ENCODE data around the gene KCNN1. TPM values are rescaled to one million over a fixed set of nuclear protein-coding genes. Genes with fewer than 3 reads are reported as not detected.
A peak's percentile ranks its signal among the peaks of the same experiment; 100 is the strongest.
"Not testable (repeated sequence)": the region's sequence is repeated elsewhere in the genome, so short reads cannot be mapped to it uniquely, and the experiment has no call there.

The KCNN1 gene
- total RNA-seq (under 1 TPM; 0.06 to 0.10 TPM), polyA plus RNA-seq (ENCODE audit: insufficient read length in 6 of 6) (1 to 10 TPM; 1.9 to 2.8 (median 2.2) TPM)
- long read RNA-seq, donor 1, result 0 reads
- long read RNA-seq, donor 2, result 0 reads
- long read RNA-seq, donor 3, result 0 reads
- long read RNA-seq, donor 4, result 0 reads
- long read RNA-seq, donor 5, result 0 reads
- long read RNA-seq, donor 6, result 0 reads
- long read RNA-seq, donor 7, result 0 reads
- long read RNA-seq, donor 8, result 0 reads
- long read RNA-seq, donor 9, result 0 reads
- long read RNA-seq, donor 10, result 0 reads
- long read RNA-seq, donor 11, result 0 reads
- long read RNA-seq, donor 12, result 0 reads

- no peaks in the 10 kb centered on the region for H3K9me3 ChIP-seq
- no peak for TF ChIP-seq CTCF (IDR thresholded peaks at IDR 0.05)
- intact Hi-C loops (cut with DNase I), result no loop called here
- H3K27ac ChIP-seq, result no peak within 1 kb of the TSS
- H3K4me3 ChIP-seq, result no peak within 1 kb of the TSS
- no peak for ATAC-seq
- DNase-seq, result peak in 1 of 4 donors; percentile 37
- H3K4me1 ChIP-seq, result no peaks in the 10 kb centered on the region
- peaks cover 20 to 77% of the 10 kb centered on the region in 2 donors for H3K27me3 ChIP-seq
- no peaks in the 10 kb centered on the region for H3K36me3 ChIP-seq
These were observed at the start of gene KCNN1 for GRCh38 chr19:17966550-17967256. Gene KCNN1, plus strand, starts transcription at chr19:17967107. Its CDS starts 6,782 bp downstream, at chr19:17973889.

- H3K4me1 ChIP-seq; H3K27ac ChIP-seq; DNase-seq; intact Hi-C loops (cut with DNase I); H3K36me3 ChIP-seq; H3K4me3 ChIP-seq; ATAC-seq: not testable (repeated sequence)
- Histone ChIP-seq H3K9me3 (peaks cover 0 to 10% of the 10 kb centered on the region in 2 donors), H3K27me3 (peaks cover 0 to 24% of the 10 kb centered on the region in 2 donors)
These were observed 48.8 kb upstream of the KCNN1 start for GRCh38 chr19:17918151-17918550.

- peaks cover 0 to 15% of the 10 kb centered on the region in 2 donors for H3K27me3 ChIP-seq
- DNase-seq; ATAC-seq; H3K27ac ChIP-seq; H3K36me3 ChIP-seq; H3K9me3 ChIP-seq; H3K4me3 ChIP-seq; H3K4me1 ChIP-seq; intact Hi-C loops (cut with DNase I): not testable (repeated sequence)
These were observed 47.8 kb upstream of the KCNN1 start for GRCh38 chr19:17919122-17919521.

GRCh38 chr19:17920527-17920926, 46.4 kb upstream of the KCNN1 start:
- Histone ChIP-seq H3K27ac (no peak overlapping the region), H3K9me3 (no peaks in the 10 kb centered on the region), H3K4me1 (no peaks in the 10 kb centered on the region), H3K36me3 (no peaks in the 10 kb centered on the region), H3K27me3 (peaks cover 0 to 7% of the 10 kb centered on the region in 2 donors), H3K4me3 (no peak overlapping the region)
- ATAC-seq (no peak), DNase-seq (no peak)
- intact Hi-C loops (cut with DNase I), result loop anchor here in 1 of 2 donors (10.0 kb wide), 1 partner anchor 56 kb away; no protein-coding TSS in a partner anchor
- no peak for TF ChIP-seq CTCF (IDR thresholded peaks at IDR 0.05)

GRCh38 chr19:17922138-17922537, 44.8 kb upstream of the KCNN1 start:
- TF ChIP-seq CTCF (IDR thresholded peaks at IDR 0.05), result no peak
- H3K4me1 ChIP-seq, result no peaks in the 10 kb centered on the region
- no peak overlapping the region for H3K27ac ChIP-seq
- H3K9me3 ChIP-seq, result no peaks in the 10 kb centered on the region
- H3K4me3 ChIP-seq, result no peak overlapping the region
- peaks cover 0 to 7% of the 10 kb centered on the region in 2 donors for H3K27me3 ChIP-seq
- ATAC-seq (no peak), DNase-seq (no peak)
- intact Hi-C loops (cut with DNase I), result loop anchor here in 1 of 2 donors (10.0 kb wide), 1 partner anchor 57 kb away; no protein-coding TSS in a partner anchor
- H3K36me3 ChIP-seq, result no peaks in the 10 kb centered on the region

GRCh38 chr19:17926044-17926443, 40.9 kb upstream of the KCNN1 start:
- no peak for ATAC-seq
- no peak for DNase-seq
- no peak overlapping the region for H3K4me3 ChIP-seq
- H3K9me3 ChIP-seq, result no peaks in the 10 kb centered on the region
- intact Hi-C loops (cut with DNase I), result loop anchor here in 1 of 2 donors (10.0 kb wide), 1 partner anchor 61 kb away; no protein-coding TSS in a partner anchor
- H3K4me1 ChIP-seq, result no peaks in the 10 kb centered on the region
- no peaks in the 10 kb centered on the region for H3K36me3 ChIP-seq
- no peak for TF ChIP-seq CTCF (IDR thresholded peaks at IDR 0.05)
- H3K27me3 ChIP-seq, result no peaks in the 10 kb centered on the region
- no peak overlapping the region for H3K27ac ChIP-seq

Data from left lung (tissue), 14 donors.